Caco-2 (cell line): ENCODE measurements around the gene HDAC9. TPM values are rescaled to one million over a fixed set of nuclear protein-coding genes. Genes with fewer than 3 reads are reported as not detected.

Source experiments
- BruUV-seq: library from RNA; stranded (reverse); fragments of 400-500 nt; replicated peaks from 2 replicates; lab custom pipeline; 2021; lab: Mats Ljungman, UMichigan
- CTCF ChIA-PET: fragments of 300-600 bp; sonication (Branson Sonifier 250); formaldehyde crosslinking; loops from one replicate; lab custom pipeline; 2022; ENCODE audit warnings: antibody characterized with exemption; lab: Charles Lee
- POLR2A ChIA-PET: fragments of 300-600 bp; sonication (Branson Sonifier 250); formaldehyde crosslinking; loops from one replicate; lab custom pipeline; 2022; ENCODE audit warnings: antibody characterized with exemption; lab: Charles Lee
- DNase-seq, 2 experiments: peaks; one replicate each; pipeline versions ENCODE4 v3.0.0 to v3.0.0-alpha.2; 2020 to 2022
- H3K27me3 ChIP-seq: replicated peaks from 2 replicates; pipeline ENCODE4 v1.6.0; 2011; ENCODE audit warnings: low read length; ENCODE audit not compliant: control insufficient read depth, insufficient read depth
- H3K36me3 ChIP-seq: 2 replicates; pipeline ENCODE4 v1.5.1; 2011; ENCODE audit warnings: low read length; ENCODE audit not compliant: control insufficient read depth, insufficient read depth
- H3K4me1 ChIP-seq: fragments of 250-450 bp; sonication (Bioruptor Pico); 2 replicates; pipeline ENCODE4 v1.5.1; 2020; ENCODE audit warnings: mild to moderate bottlenecking
- H3K4me3 ChIP-seq: 2 replicates; pipeline ENCODE4 v1.5.1; 2011; ENCODE audit warnings: low read depth, mild to moderate bottlenecking, control low read depth, low read length
- H3K9me3 ChIP-seq: fragments of 250-450 bp; sonication (Bioruptor Pico); 2 replicates; pipeline ENCODE4 v1.5.1; 2020; ENCODE audit warnings: mild to moderate bottlenecking, moderate library complexity
- H3K27ac Mint-ChIP-seq: one replicate; pipeline ENCODE4 v1.8.0; 2022; ENCODE audit warnings: mixed read lengths; ENCODE audit not compliant: unreplicated experiment
- H3K27me3 Mint-ChIP-seq: one replicate; pipeline ENCODE4 v1.8.0; 2022; ENCODE audit warnings: mixed read lengths; ENCODE audit not compliant: insufficient read depth, unreplicated experiment
- H3K36me3 Mint-ChIP-seq: one replicate; pipeline ENCODE4 v1.8.0; 2022; ENCODE audit warnings: mild to moderate bottlenecking, mixed read lengths; ENCODE audit not compliant: insufficient read depth, unreplicated experiment
- H3K4me1 Mint-ChIP-seq: one replicate; pipeline ENCODE4 v1.8.0; 2022; ENCODE audit warnings: low read depth, mixed read lengths; ENCODE audit not compliant: unreplicated experiment
- H3K4me3 Mint-ChIP-seq: one replicate; pipeline ENCODE4 v1.8.0; 2022; ENCODE audit warnings: mild to moderate bottlenecking, moderate library complexity, mixed read lengths; ENCODE audit not compliant: unreplicated experiment
- H3K9me3 Mint-ChIP-seq: one replicate; pipeline ENCODE4 v1.8.0; 2022; ENCODE audit warnings: mixed read lengths; ENCODE audit not compliant: unreplicated experiment
- intact Hi-C: fragments of 100-400 bp; cut with micrococcal nuclease; formaldehyde crosslinking; loops from one replicate; pipeline ENCODE4 v1.10.0; 2022; ENCODE audit not compliant: unreplicated experiment
- total RNA-seq: library from RNA; stranded (reverse); gene quantifications from 2 replicates; pipeline ENCODE4 v1.2.3, GENCODE V29; 2022
- TF ChIP-seq, protein P1 (sequence below), 2 experiments: fragments of 200-600 bp in 1 of 2; IDR thresholded peaks; 1 replicate in 1 of 2; 2 replicates in 1 of 2; pipeline versions ENCODE4 v1.5.1 to v1.8.0; 2011 to 2022; ENCODE audit warnings: antibody characterized with exemption in 1 of 2, control low read depth in 1 of 2, inconsistent platforms in 1 of 2, low read depth in 1 of 2, low read length in 1 of 2, mild to moderate bottlenecking in 1 of 2, moderate library complexity in 1 of 2; ENCODE audit not compliant: insufficient read depth in 1 of 2, severe bottlenecking in 1 of 2, unreplicated experiment in 1 of 2

HDAC9 gene
- total RNA-seq, 1 experiment from 2014 or later, result 0.27 TPM

DNA sequence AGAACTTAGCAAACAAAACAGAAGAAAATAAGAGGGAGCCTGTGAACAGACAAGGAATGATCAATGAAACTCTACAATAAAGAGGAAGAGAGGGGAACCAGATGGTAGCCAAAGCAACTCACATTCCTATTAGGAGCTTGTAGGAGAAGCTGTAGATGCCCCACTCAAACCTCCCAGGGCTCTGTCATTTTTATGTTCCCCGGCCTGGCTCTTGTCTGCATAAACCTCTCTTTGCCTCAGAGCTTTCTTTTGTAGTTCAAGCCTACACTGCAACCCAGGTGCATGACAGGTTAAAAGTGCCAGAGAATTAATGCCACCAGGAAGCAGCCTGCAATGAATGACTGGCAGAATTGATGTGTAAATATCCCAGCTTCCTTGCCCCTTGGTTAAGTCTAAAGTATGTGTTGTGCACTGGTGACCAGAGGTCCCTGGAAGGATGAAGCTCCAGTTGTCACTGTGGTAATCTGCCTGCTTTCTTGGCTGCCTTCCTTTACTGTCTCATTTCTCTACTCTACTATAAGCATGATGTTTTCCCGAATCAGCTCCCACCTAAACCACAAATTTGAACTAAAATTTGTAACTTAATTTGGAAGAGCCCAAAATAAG, 40.4 kb downstream of the HDAC9 start:
- no peaks in the 10 kb centered on the region for H3K4me1 Mint-ChIP-seq

DNA sequence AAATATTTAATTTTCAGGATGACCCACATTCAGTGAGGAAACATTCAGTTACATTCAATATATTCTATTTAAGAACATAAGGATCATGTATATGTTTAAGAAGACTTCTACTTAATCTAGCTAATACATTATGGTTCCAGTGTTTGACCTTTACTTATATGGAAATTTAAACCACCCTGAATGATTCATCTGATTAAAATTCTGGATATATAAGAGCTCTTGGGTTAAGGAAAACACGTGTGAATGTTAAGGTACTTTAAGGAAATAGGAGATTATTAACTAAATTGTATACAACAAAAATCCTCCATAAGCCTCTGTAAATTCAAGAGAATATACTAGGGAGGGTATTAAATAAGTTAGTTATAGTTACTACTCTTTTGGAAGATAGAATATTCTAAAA, 40.9 kb downstream of the HDAC9 start:
- ChIA-PET CTCF (no interaction called here), POLR2A (no interaction called here)
- no peak for DNase-seq
- Mint-ChIP-seq H3K27ac (no peak overlapping the region), H3K36me3 (no peaks in the 10 kb centered on the region), H3K9me3 (no peaks in the 10 kb centered on the region), H3K4me3 (no peak overlapping the region), H3K27me3 (peaks cover 3% of the 10 kb centered on the region), H3K4me1 (no peaks in the 10 kb centered on the region)
- Histone ChIP-seq H3K36me3 (no peaks in the 10 kb centered on the region), H3K4me1 (no peaks in the 10 kb centered on the region), H3K9me3 (no peaks in the 10 kb centered on the region), H3K4me3 (no peak overlapping the region), H3K27me3 (no peaks in the 10 kb centered on the region)
- TF ChIP-seq, protein P1, sequence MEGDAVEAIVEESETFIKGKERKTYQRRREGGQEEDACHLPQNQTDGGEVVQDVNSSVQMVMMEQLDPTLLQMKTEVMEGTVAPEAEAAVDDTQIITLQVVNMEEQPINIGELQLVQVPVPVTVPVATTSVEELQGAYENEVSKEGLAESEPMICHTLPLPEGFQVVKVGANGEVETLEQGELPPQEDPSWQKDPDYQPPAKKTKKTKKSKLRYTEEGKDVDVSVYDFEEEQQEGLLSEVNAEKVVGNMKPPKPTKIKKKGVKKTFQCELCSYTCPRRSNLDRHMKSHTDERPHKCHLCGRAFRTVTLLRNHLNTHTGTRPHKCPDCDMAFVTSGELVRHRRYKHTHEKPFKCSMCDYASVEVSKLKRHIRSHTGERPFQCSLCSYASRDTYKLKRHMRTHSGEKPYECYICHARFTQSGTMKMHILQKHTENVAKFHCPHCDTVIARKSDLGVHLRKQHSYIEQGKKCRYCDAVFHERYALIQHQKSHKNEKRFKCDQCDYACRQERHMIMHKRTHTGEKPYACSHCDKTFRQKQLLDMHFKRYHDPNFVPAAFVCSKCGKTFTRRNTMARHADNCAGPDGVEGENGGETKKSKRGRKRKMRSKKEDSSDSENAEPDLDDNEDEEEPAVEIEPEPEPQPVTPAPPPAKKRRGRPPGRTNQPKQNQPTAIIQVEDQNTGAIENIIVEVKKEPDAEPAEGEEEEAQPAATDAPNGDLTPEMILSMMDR (IDR thresholded peaks at IDR 0.05; ENCODE audit: insufficient read depth in 1 of 2, low read depth in 1 of 2, low read length in 1 of 2, severe bottlenecking in 1 of 2, unreplicated experiment in 1 of 2), result no peak
- BruUV-seq, result no TSS peak
- intact Hi-C loops, result no loop called here

More for the DNA sequence above, 40.4 kb downstream of the HDAC9 start:
- Mint-ChIP-seq H3K36me3 (no peaks in the 10 kb centered on the region), H3K27me3 (peaks cover 3% of the 10 kb centered on the region), H3K9me3 (no peaks in the 10 kb centered on the region), H3K27ac (no peak overlapping the region), H3K4me3 (no peak overlapping the region)
- CTCF ChIA-PET, result no interaction called here
- DNase-seq, result no peak
- H3K36me3 ChIP-seq, result no peaks in the 10 kb centered on the region
- no peaks in the 10 kb centered on the region for H3K27me3 ChIP-seq
- H3K4me1 ChIP-seq, result no peaks in the 10 kb centered on the region
- intact Hi-C loops, result no loop called here
- no TSS peak for BruUV-seq
- POLR2A ChIA-PET, result no interaction called here
- TF ChIP-seq, protein P1 (IDR thresholded peaks at IDR 0.05; ENCODE audit: insufficient read depth in 1 of 2, low read depth in 1 of 2, low read length in 1 of 2, severe bottlenecking in 1 of 2, unreplicated experiment in 1 of 2), result no peak
- no peak overlapping the region for H3K4me3 ChIP-seq
- no peaks in the 10 kb centered on the region for H3K9me3 ChIP-seq

DNA sequence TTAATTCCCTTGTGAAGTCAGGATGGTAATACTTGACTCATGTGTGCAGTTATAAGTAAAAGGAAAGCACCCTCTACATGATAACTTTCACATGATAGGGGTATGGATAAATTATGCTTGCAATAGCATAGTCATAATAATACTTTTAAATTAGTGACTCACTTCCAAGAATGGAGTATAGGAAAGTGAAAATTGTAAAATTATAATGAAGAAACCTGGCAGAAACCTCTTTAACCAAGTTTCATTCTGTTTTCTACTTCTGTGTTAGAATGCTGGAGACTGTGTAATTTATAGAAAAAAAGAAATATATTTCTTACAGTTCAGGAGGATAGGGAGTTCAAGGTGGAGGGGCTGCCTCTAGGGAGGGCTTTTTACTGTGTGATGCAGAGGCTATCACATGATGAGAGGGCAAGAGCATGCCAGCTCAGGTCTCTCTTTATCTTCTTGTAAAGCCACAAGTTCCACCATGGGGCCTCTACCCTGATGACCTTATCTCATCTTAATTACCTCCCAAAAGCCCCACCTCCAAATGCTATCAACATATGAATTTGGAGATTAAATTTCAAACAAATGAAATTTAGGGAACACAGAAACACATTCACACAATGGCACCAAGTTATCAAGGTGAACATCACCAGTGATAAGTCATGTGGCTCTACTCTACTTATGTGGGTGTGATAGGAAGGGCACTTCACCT, 43.2 kb downstream of the HDAC9 start:
- intact Hi-C loops, result no loop called here
- POLR2A ChIA-PET, result no interaction called here
- CTCF ChIA-PET, result no interaction called here
- Histone ChIP-seq H3K4me1 (no peaks in the 10 kb centered on the region), H3K27me3 (no peaks in the 10 kb centered on the region), H3K4me3 (no peak overlapping the region), H3K36me3 (no peaks in the 10 kb centered on the region), H3K9me3 (no peaks in the 10 kb centered on the region)
- DNase-seq, result no peak
- Mint-ChIP-seq H3K4me1 (no peaks in the 10 kb centered on the region), H3K27ac (no peak overlapping the region), H3K36me3 (no peaks in the 10 kb centered on the region), H3K4me3 (no peak overlapping the region), H3K27me3 (no peaks in the 10 kb centered on the region), H3K9me3 (no peaks in the 10 kb centered on the region)
- BruUV-seq, result no TSS peak
- TF ChIP-seq, protein P1 (IDR thresholded peaks at IDR 0.05; ENCODE audit: insufficient read depth in 1 of 2, low read depth in 1 of 2, low read length in 1 of 2, severe bottlenecking in 1 of 2, unreplicated experiment in 1 of 2), result no peak
